ENCODE data around the gene P2RY2.

P2RY2 gene

DNA sequence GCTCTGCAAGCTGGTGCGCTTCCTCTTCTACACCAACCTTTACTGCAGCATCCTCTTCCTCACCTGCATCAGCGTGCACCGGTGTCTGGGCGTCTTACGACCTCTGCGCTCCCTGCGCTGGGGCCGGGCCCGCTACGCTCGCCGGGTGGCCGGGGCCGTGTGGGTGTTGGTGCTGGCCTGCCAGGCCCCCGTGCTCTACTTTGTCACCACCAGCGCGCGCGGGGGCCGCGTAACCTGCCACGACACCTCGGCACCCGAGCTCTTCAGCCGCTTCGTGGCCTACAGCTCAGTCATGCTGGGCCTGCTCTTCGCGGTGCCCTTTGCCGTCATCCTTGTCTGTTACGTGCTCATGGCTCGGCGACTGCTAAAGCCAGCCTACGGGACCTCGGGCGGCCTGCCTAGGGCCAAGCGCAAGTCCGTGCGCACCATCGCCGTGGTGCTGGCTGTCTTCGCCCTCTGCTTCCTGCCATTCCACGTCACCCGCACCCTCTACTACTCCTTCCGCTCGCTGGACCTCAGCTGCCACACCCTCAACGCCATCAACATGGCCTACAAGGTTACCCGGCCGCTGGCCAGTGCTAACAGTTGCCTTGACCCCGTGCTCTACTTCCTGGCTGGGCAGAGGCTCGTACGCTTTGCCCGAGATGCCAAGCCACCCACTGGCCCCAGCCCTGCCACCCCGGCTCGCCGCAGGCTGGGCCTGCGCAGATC lies 16.5 kb downstream of the P2RY2 start:
- Histone ChIP-seq H4K20me1 (ENCODE audit: control insufficient read depth, insufficient read depth, low read depth, low read length) (no peaks in the 10 kb centered on the region; the same call in 1 of the 2 replicates), H3K4me2 (ENCODE audit: low read length) (no peak overlapping the region), H3K27ac (ENCODE audit: low read depth, low read length) (no peak overlapping the region), H3K27me3 (ENCODE audit: control insufficient read depth, low read length) (no peaks in the 10 kb centered on the region), H3K79me2 (ENCODE audit: control insufficient read depth, low read length) (no peaks in the 10 kb centered on the region), H3K9me2 (replicated peaks; ENCODE audit: control insufficient read depth, low read length) (no peaks in the 10 kb centered on the region), H3K9me3 (ENCODE audit: control insufficient read depth, insufficient read depth, low read length) (no peaks in the 10 kb centered on the region), H3K36me3 (ENCODE audit: control insufficient read depth, low read length) (no peaks in the 10 kb centered on the region), H3K4me1 (ENCODE audit: control insufficient read depth, low read length) (no peaks in the 10 kb centered on the region), H3K4me3 (ENCODE audit: low read length) (no peak overlapping the region), H3F3A (ENCODE audit: control insufficient read depth, insufficient read depth) (no peaks in the 10 kb centered on the region)
- TF ChIP-seq, protein P1, sequence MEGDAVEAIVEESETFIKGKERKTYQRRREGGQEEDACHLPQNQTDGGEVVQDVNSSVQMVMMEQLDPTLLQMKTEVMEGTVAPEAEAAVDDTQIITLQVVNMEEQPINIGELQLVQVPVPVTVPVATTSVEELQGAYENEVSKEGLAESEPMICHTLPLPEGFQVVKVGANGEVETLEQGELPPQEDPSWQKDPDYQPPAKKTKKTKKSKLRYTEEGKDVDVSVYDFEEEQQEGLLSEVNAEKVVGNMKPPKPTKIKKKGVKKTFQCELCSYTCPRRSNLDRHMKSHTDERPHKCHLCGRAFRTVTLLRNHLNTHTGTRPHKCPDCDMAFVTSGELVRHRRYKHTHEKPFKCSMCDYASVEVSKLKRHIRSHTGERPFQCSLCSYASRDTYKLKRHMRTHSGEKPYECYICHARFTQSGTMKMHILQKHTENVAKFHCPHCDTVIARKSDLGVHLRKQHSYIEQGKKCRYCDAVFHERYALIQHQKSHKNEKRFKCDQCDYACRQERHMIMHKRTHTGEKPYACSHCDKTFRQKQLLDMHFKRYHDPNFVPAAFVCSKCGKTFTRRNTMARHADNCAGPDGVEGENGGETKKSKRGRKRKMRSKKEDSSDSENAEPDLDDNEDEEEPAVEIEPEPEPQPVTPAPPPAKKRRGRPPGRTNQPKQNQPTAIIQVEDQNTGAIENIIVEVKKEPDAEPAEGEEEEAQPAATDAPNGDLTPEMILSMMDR (IDR thresholded peaks at IDR 0.05; ENCODE audit: low read depth, low read length, poor library complexity, severe bottlenecking) = no peak
- no peak for TF ChIP-seq EZH2phosphoT487 (IDR thresholded peaks at IDR 0.05; ENCODE audit: borderline replicate concordance, low read length)

DNA sequence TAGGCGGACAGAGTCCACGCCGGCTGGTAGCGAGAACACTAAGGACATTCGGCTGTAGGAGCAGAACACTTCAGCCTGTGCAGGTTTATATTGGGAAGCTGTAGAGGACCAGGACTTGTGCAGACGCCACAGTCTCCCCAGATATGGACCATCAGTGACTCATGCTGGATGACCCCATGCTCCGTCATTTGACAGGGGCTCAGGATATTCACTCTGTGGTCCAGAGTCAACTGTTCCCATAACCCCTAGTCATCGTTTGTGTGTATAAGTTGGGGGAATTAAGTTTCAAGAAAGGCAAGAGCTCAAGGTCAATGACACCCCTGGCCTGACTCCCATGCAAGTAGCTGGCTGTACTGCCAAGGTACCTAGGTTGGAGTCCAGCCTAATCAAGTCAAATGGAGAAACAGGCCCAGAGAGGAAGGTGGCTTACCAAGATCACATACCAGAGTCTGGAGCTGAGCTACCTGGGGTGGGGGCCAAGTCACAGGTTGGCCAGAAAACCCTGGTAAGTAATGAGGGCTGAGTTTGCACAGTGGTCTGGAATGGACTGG lies 17.2 kb downstream of the P2RY2 start:
- TF ChIP-seq, protein P1 (IDR thresholded peaks at IDR 0.05; ENCODE audit: low read depth, low read length, poor library complexity, severe bottlenecking) = no peak
- no peak for TF ChIP-seq EZH2phosphoT487 (IDR thresholded peaks at IDR 0.05; ENCODE audit: borderline replicate concordance, low read length)
- Histone ChIP-seq H3K79me2 (ENCODE audit: control insufficient read depth, low read length) (no peaks in the 10 kb centered on the region), H3K27me3 (ENCODE audit: control insufficient read depth, low read length) (no peaks in the 10 kb centered on the region)

DNA sequence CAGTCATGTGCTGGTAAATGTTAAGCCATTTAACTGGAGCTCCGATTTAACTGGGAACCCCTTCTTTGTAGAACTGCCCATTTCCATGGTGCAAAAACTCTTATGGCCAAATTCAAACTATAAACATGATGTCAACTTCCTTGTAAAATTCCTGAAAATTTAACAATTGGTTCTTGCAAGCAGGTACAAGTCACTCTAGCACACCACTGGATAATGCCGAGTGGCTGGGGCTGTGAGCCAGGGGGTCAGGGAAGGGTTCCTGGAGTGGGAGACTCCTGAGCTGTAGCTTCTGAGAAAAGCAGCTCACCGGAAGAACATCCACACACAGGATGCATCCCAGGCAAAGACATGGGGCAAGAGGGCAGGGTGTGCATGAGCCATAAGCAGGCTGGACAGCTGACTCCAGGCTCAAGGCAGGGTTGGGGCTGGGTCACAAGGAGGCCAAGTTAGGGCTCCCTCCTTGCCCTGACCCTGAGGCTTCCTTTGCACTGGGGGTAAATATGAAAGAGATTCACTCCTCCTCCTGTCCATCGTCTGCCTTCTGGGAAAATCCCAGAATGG lies 18.2 kb downstream of the P2RY2 start:
- Histone ChIP-seq H3K27ac (ENCODE audit: low read depth, low read length) (no peak overlapping the region), H3K9me2 (replicated peaks; ENCODE audit: control insufficient read depth, low read length) (no peaks in the 10 kb centered on the region), H3K79me2 (ENCODE audit: control insufficient read depth, low read length) (no peaks in the 10 kb centered on the region)

More for the DNA sequence above, 17.2 kb downstream of the P2RY2 start:
- no peaks in the 10 kb centered on the region; the same call in 1 of the 2 replicates for H4K20me1 ChIP-seq (ENCODE audit: control insufficient read depth, insufficient read depth, low read depth, low read length)
- no peaks in the 10 kb centered on the region for H3K36me3 ChIP-seq (ENCODE audit: control insufficient read depth, low read length)
- H3K4me1 ChIP-seq (ENCODE audit: control insufficient read depth, low read length) = no peaks in the 10 kb centered on the region
- no peak overlapping the region for H3K27ac ChIP-seq (ENCODE audit: low read depth, low read length)
- no peaks in the 10 kb centered on the region for H3K9me3 ChIP-seq (ENCODE audit: control insufficient read depth, insufficient read depth, low read length)
- no peak overlapping the region for H3K4me3 ChIP-seq (ENCODE audit: low read length)
- H3F3A ChIP-seq (ENCODE audit: control insufficient read depth, insufficient read depth) = no peaks in the 10 kb centered on the region
- H3K9me2 ChIP-seq (replicated peaks; ENCODE audit: control insufficient read depth, low read length) = no peaks in the 10 kb centered on the region
- no peak overlapping the region for H3K4me2 ChIP-seq (ENCODE audit: low read length)

More for the DNA sequence above, 18.2 kb downstream of the P2RY2 start:
- no peaks in the 10 kb centered on the region for H3K4me1 ChIP-seq (ENCODE audit: control insufficient read depth, low read length)
- H3K4me3 ChIP-seq (ENCODE audit: low read length) = no peak overlapping the region
- H3K36me3 ChIP-seq (ENCODE audit: control insufficient read depth, low read length) = no peaks in the 10 kb centered on the region
- TF ChIP-seq EZH2phosphoT487 (IDR thresholded peaks at IDR 0.05; ENCODE audit: borderline replicate concordance, low read length) = no peak
- TF ChIP-seq, protein P1 (IDR thresholded peaks at IDR 0.05; ENCODE audit: low read depth, low read length, poor library complexity, severe bottlenecking) = no peak
- no peaks in the 10 kb centered on the region for H3K9me3 ChIP-seq (ENCODE audit: control insufficient read depth, insufficient read depth, low read length)
- H3K27me3 ChIP-seq (ENCODE audit: control insufficient read depth, low read length) = no peaks in the 10 kb centered on the region
- H3K4me2 ChIP-seq (ENCODE audit: low read length) = no peak overlapping the region
- H3F3A ChIP-seq (ENCODE audit: control insufficient read depth, insufficient read depth) = no peaks in the 10 kb centered on the region
- no peaks in the 10 kb centered on the region; the same call in 1 of the 2 replicates for H4K20me1 ChIP-seq (ENCODE audit: control insufficient read depth, insufficient read depth, low read depth, low read length)

Data from DOHH2 (cell line).